HG03108 (cell line): ENCODE results near the gene ADGRV1.
"Not testable (repeated sequence)": the region's sequence is repeated elsewhere in the genome, so short reads cannot be mapped to it uniquely, and the experiment has no call there.

Experiments
- ATAC-seq: cut with Tn5 transposase; IDR thresholded peaks from one replicate; pipeline ENCODE4 v1.9.1; 2021; ENCODE audit warnings: moderate library complexity; ENCODE audit not compliant: unreplicated experiment

Gene ADGRV1

GRCh38 chr5:91049800-91050199, 491.2 kb downstream of the ADGRV1 start:
- no peak for ATAC-seq

- not testable (repeated sequence) for ATAC-seq
These were observed 493.8 kb downstream of the ADGRV1 start for GRCh38 chr5:91052411-91052810.

- ATAC-seq, result no peak
These were observed 494.6 kb downstream of the ADGRV1 start for GRCh38 chr5:91052977-91053740.

- ATAC-seq, result no peak
These were observed 495.1 kb downstream of the ADGRV1 start for GRCh38 chr5:91053741-91054025.

- ATAC-seq, result no peak
These were observed 499.6 kb downstream of the ADGRV1 start for GRCh38 chr5:91058155-91058554.

- ATAC-seq, result no peak
These were observed 500.0 kb downstream of the ADGRV1 start for GRCh38 chr5:91058575-91058974.

GRCh38 chr5:91059409-91059808, 500.8 kb downstream of the ADGRV1 start:
- peak; percentile 95 for ATAC-seq

- no peak for ATAC-seq
These were observed 502.5 kb downstream of the ADGRV1 start for GRCh38 chr5:91061094-91061493.

- no peak for ATAC-seq
These were observed 503.5 kb downstream of the ADGRV1 start for GRCh38 chr5:91061946-91062562.

- ATAC-seq, result not testable (repeated sequence)
These were observed 504.6 kb downstream of the ADGRV1 start for GRCh38 chr5:91063098-91063690.

- ATAC-seq, result no peak
These were observed 506.9 kb downstream of the ADGRV1 start for GRCh38 chr5:91065496-91065895.

GRCh38 chr5:91069364-91069763, 510.8 kb downstream of the ADGRV1 start:
- no peak for ATAC-seq

GRCh38 chr5:91070761-91071550, 512.4 kb downstream of the ADGRV1 start:
- no peak for ATAC-seq

GRCh38 chr5:91072881-91073280, 514.3 kb downstream of the ADGRV1 start:
- ATAC-seq, result no peak

- peak; percentile 46 for ATAC-seq
These were observed 516.0 kb downstream of the ADGRV1 start for GRCh38 chr5:91074615-91075014.

GRCh38 chr5:91076138-91076537, 517.5 kb downstream of the ADGRV1 start:
- no peak for ATAC-seq

- ATAC-seq, result no peak
These were observed 519.0 kb downstream of the ADGRV1 start for GRCh38 chr5:91077623-91078022.

- no peak for ATAC-seq
These were observed 520.4 kb downstream of the ADGRV1 start for GRCh38 chr5:91079037-91079436.

GRCh38 chr5:91089758-91090157, 531.2 kb downstream of the ADGRV1 start:
- no peak for ATAC-seq

- ATAC-seq, result no peak
These were observed 532.4 kb downstream of the ADGRV1 start for GRCh38 chr5:91090995-91091394.

- no peak for ATAC-seq
These were observed 533.1 kb downstream of the ADGRV1 start for GRCh38 chr5:91091471-91092234.
